Dendritic cell treated with granulocyte-macrophage colony-stimulating factor and Interleukin-4, amounts not matched to agents 40 ng/mL and 50 ng/mL, for 4 days (primary cell): ENCODE measurements around the gene CIITA.

Source experiments
- H3K27ac Mint-ChIP-seq: one replicate; pipeline ENCODE4 v1.8.0; 2022; ENCODE audit warnings: mild to moderate bottlenecking, mixed read lengths
- H3K27me3 Mint-ChIP-seq: one replicate; pipeline ENCODE4 v1.8.0; 2022; ENCODE audit warnings: mild to moderate bottlenecking, mixed read lengths
- H3K36me3 Mint-ChIP-seq: one replicate; pipeline ENCODE4 v1.8.0; 2022; ENCODE audit warnings: low read depth, mixed read lengths
- H3K4me1 Mint-ChIP-seq: one replicate; pipeline ENCODE4 v1.8.0; 2022; ENCODE audit warnings: low read depth, mixed read lengths
- H3K4me3 Mint-ChIP-seq: one replicate; pipeline ENCODE4 v1.8.0; 2022; ENCODE audit warnings: mild to moderate bottlenecking, moderate library complexity, mixed read lengths
- H3K9me3 Mint-ChIP-seq: one replicate; pipeline ENCODE4 v1.8.0; 2022; ENCODE audit warnings: mixed read lengths
- intact Hi-C: fragments of 100-400 bp; cut with micrococcal nuclease; formaldehyde crosslinking; loops from one replicate; pipeline ENCODE4 v1.15.0; 2022

CIITA gene

DNA sequence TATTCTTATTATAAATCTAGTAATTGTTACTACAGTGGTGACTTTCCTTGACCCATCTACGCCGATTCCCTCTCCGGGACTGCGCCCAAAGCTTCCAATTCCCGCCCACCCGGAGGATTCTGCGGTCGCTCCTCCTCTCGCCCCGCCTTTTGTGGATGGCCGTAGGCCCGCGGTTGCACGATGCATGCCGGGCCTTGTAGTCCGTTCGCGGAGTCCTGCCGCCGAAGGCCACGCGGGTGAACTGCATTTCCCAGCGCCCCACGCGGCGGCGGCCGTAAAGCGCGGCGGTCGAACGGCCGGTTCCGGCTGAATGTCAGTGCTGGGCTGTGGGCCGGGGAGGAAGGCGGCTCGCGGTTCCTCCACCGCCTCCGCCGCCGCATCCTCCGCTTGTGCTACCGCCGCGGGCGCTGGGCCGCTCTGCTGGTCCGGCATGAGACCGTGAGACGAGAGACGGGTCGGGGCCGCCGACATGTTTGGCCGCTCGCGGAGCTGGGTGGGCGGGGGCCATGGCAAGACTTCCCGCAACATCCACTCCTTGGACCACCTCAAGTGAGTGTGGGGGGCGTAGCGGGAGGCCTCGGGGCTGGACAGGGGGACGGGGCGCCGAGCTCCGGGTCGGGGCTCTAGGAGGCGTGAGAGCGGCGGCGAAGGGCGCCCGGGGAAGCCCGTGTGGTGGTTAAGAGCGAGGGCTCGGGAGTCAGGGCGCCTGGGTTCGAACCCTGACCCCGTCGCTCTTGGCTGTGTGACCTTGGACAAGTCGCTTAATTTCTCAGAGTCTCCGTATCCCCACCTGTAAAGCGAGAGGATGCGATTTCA, 67.5 kb downstream of the CIITA start, which contains the start of gene CLEC16A:
CLEC16A (plus strand) TSS at position 316 of the 816 bp plus-strand sequence; CDS start at position 470, 154 bp downstream.
- intact Hi-C loops = no loop called here
- H3K27ac Mint-ChIP-seq = peak within 1 kb of the TSS; percentile 93
- H3K4me1 Mint-ChIP-seq = peaks cover 74% of the 10 kb centered on the region
- peak within 1 kb of the TSS; percentile 96 for H3K4me3 Mint-ChIP-seq
- no peaks in the 10 kb centered on the region for H3K27me3 Mint-ChIP-seq
- no peaks in the 10 kb centered on the region for H3K9me3 Mint-ChIP-seq
- peaks cover 36% of the 10 kb centered on the region for H3K36me3 Mint-ChIP-seq

DNA sequence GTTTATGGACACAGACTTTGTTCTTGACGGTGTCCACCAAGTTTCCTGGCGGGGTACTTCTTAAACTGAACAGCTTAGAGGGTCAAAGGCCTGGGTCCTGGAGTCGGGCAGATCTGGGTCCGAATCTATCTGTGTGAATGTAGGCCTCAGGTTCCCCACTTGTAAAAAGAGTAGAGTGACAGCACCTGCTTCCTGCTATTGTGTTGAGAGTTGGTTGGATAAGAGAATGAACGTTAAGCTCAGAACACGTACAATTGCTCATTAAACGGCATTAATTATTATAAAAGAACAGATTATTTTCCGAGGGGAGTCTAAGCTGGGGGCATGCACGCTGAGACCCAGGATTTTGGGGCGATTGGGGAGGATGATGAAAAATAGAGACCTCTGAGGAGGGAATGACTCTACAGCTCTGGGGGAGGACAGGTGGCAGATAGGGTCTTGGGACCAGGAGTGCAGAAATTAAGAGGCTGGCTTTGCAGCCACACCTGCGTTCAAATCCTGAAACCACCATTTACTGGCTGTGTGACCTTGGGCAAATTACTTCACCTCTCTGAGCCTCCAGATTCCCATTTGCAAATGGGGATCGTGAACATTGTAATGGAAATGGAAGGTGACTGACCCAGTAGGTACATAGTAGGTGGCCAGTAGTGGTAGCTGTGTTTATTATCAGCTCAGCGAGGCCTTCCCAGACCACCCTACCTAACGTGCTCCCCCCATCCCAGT, 68.2 kb downstream of the CIITA start:
- Mint-ChIP-seq H3K9me3 (no peaks in the 10 kb centered on the region), H3K27me3 (no peaks in the 10 kb centered on the region), H3K4me1 (peaks cover 74% of the 10 kb centered on the region), H3K36me3 (peaks cover 35% of the 10 kb centered on the region), H3K27ac (peak overlapping the region; percentile 93), H3K4me3 (peak overlapping the region; percentile 96)
- intact Hi-C loops = no loop called here

DNA sequence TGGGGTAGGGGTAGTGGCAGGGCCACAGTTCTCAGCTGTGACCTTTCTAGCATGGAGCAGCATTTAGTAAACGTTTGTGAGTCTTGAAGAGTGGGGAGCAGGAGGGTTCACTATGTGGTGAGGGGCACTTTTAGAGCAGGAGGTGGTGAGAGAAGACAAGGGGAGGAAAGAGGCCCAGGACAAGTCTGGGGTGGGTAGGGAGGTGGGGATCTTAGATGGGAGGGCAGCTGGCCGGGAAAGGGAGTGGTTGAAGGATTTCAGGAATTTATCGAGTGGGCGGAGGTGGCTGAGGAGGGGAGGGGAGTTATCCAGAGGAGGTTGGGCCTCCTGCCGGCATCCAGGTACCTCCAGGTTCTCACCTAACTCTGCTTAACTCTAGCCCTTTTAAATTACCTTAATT, 69.3 kb downstream of the CIITA start:
- H3K27ac Mint-ChIP-seq = peak overlapping the region; percentile 35
- peaks cover 34% of the 10 kb centered on the region for H3K36me3 Mint-ChIP-seq
- peaks cover 68% of the 10 kb centered on the region for H3K4me1 Mint-ChIP-seq
- peak overlapping the region; percentile 18 for H3K4me3 Mint-ChIP-seq
- H3K27me3 Mint-ChIP-seq = no peaks in the 10 kb centered on the region
- no peaks in the 10 kb centered on the region for H3K9me3 Mint-ChIP-seq
- intact Hi-C loops = no loop called here

DNA sequence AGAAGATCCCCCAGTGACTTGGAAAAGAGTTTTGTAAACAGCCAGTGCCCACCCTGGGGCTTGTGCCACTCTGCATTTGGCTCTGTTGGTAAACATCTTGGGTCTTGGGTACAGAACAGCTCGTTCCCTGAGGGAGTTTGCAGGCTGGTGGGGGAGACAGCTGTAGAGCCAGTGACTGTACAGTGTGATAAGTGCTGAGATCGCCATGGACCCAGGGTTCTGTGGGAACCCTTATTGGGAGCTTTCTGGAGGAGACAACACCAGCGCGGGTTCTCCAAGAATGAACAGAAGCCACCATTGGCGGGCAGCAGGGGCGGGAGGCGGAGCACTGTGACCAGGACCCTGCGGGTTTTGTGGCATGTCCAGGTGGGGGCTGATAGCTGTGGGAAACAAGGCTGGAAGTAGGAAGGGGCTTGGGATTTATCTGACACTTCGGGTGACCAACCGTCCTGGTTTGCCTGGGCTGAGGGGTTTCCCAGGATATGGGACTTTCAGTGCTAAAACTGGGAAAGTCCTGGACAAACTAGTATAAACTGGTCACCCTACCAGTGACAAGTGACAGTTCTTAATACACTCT, 70.3 kb downstream of the CIITA start:
- H3K9me3 Mint-ChIP-seq = no peaks in the 10 kb centered on the region
- peaks cover 64% of the 10 kb centered on the region for H3K4me1 Mint-ChIP-seq
- no peaks in the 10 kb centered on the region for H3K27me3 Mint-ChIP-seq
- intact Hi-C loops = no loop called here
- peak overlapping the region; percentile 37 for H3K27ac Mint-ChIP-seq
- H3K36me3 Mint-ChIP-seq = peaks cover 29% of the 10 kb centered on the region
- no peak overlapping the region for H3K4me3 Mint-ChIP-seq

DNA sequence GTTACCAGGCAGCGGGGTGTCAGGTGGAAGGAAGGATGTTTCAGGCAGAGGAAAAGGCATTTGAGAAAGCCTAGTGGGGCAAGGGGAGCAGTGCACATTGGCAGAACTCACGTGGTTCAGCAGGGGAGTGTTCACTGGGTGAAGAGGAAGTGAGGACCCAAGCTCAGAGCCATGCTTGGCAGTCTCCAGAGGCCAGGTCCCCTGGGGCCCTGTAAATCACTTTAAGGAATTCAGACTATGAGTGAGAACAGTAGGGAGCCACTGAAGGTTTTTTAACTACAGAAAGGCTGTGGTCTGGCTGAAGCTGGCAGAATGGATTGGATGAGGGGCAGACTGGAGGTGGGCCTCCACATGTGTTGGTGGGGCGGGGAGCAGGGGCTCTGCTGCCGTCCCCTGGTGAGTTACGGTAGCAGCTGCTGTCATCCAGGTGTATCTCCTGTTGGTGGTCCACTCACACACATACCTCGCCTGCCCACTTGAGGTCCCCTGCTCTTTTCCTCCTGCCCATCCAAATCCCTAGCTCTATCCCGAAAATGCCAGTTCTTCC, 72.5 kb downstream of the CIITA start:
- Mint-ChIP-seq H3K36me3 (peaks cover 26% of the 10 kb centered on the region), H3K4me1 (peaks cover 61% of the 10 kb centered on the region), H3K27ac (peak overlapping the region; percentile 58), H3K4me3 (no peak overlapping the region), H3K27me3 (no peaks in the 10 kb centered on the region), H3K9me3 (no peaks in the 10 kb centered on the region)
- intact Hi-C loops = no loop called here

DNA sequence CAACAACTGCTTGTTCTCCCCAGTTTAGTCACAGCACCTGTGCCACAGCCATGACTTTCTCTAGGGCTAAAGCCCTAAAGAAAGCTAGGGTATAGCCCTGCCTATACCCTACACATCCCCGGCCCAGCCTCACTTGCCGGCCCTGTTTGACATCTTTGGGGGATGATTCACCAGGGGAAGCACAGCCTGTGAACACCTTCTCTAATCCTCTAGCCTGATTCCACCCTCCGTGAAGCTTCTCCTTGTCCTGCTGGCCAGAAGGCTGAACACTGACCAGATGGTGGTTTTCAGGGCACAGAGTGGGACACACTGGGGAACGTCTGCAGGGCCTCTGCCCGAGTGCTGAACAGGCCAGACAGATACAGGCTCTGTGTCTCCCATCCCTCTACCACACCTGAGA, 73.4 kb downstream of the CIITA start:
- Mint-ChIP-seq H3K4me1 (peaks cover 61% of the 10 kb centered on the region), H3K9me3 (no peaks in the 10 kb centered on the region), H3K4me3 (no peak overlapping the region), H3K27ac (peak overlapping the region; percentile 58), H3K36me3 (peaks cover 20% of the 10 kb centered on the region), H3K27me3 (no peaks in the 10 kb centered on the region)
- intact Hi-C loops = no loop called here

DNA sequence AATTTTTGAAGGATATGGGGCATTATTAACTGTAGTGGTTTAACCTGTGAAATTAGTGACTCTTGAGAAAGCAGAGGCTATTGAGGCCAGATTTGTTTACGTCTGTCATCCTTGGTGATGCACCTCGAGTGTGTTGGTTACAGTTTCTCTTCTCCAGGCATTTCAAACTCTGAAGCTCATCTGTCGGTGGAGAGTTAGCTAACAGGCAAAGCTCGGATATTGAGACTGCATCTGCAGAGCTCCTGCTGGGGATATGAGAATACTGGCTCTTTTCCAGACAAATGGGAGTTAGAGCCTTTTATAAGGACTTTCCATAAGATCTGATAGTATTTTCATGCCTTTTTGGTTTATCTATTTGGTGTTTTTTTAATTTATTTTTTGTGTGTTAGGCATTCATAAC, 74.0 kb downstream of the CIITA start:
- Mint-ChIP-seq H3K4me3 (no peak overlapping the region), H3K36me3 (peaks cover 20% of the 10 kb centered on the region), H3K27ac (no peak overlapping the region), H3K9me3 (no peaks in the 10 kb centered on the region), H3K27me3 (no peaks in the 10 kb centered on the region), H3K4me1 (peaks cover 61% of the 10 kb centered on the region)
- intact Hi-C loops = no loop called here

DNA sequence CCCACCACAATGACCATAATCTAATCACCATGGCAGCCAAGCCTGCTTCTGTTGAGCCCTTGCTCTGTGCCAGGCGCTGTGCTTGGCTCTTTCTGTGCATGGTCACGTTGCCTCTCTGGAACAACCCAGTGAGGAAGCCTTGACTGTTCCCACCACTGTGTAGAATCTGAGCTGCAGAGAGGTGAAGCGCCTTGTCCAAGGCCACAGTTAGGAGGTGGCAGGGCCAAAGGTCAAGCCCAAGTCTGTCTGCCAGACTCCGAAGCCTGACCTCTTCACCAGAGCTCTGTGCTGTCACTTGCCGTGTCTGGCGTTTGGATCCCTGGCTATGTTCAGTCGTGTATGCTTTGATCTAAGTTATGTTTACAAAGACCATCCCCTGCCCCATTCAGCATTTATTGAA, 77.9 kb downstream of the CIITA start:
- H3K27ac Mint-ChIP-seq = no peak overlapping the region
- H3K36me3 Mint-ChIP-seq = peaks cover 34% of the 10 kb centered on the region
- no peaks in the 10 kb centered on the region for H3K9me3 Mint-ChIP-seq
- no peak overlapping the region for H3K4me3 Mint-ChIP-seq
- H3K27me3 Mint-ChIP-seq = no peaks in the 10 kb centered on the region
- intact Hi-C loops = no loop called here
- peaks cover 50% of the 10 kb centered on the region for H3K4me1 Mint-ChIP-seq

DNA sequence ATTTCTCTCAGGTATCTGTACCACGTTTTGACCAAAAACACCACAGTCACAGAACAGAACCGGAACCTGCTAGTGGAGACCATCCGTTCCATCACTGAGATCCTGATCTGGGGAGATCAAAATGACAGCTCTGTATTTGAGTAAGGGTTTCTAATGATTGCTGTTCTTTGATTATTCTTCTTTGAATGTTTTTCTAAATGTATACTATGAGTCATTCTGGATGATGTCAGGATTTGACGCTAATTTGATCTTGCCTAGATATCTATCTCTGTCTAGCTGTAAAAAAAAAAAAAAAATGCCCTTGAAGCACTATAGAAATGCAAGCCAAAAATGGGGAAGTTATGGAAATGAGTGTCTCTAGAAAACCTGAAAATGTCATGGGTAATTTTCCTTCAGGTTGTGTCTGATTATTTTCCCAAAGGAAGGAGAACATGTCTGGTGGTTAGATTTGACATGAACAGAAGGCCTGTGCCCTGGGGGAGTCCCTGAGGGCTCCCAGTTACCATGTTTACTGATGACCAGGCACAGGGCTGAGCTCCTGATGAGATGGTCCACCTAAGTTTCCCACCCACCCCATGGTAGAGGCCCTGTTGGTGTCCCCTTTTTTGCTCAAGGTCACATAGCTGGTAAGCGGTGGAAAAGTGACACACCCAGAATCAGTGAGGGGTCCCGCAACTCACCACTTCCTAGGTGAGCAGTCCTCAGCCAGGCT, 80.9 kb downstream of the CIITA start:
- Mint-ChIP-seq H3K27me3 (no peaks in the 10 kb centered on the region), H3K4me1 (peaks cover 42% of the 10 kb centered on the region), H3K9me3 (no peaks in the 10 kb centered on the region), H3K36me3 (peaks cover 56% of the 10 kb centered on the region), H3K4me3 (no peak overlapping the region), H3K27ac (peak overlapping the region; percentile 40)
- intact Hi-C loops = no loop called here

DNA sequence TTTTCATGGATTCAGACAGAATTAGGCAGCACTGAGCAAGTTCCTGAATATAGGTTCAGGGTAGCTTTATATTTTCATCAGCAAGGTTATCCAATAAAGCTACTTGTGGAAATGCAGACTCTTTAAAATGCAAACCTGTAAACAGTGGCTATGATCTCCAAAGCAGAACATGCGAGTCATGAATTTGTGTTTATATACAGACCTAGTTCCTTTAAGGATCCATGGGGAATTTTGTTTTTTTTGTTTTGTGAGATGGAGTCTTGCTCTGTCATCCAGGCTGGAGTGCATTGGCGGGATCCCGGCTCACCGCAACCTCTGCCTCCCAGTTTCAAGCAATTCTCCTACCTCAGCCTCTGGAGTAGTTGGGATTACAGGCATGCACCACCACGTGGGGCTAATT, 82.2 kb downstream of the CIITA start:
- Mint-ChIP-seq H3K27ac (no peak overlapping the region), H3K27me3 (no peaks in the 10 kb centered on the region), H3K36me3 (peaks cover 68% of the 10 kb centered on the region), H3K4me1 (peaks cover 44% of the 10 kb centered on the region), H3K9me3 (no peaks in the 10 kb centered on the region), H3K4me3 (no peak overlapping the region)
- intact Hi-C loops = no loop called here

DNA sequence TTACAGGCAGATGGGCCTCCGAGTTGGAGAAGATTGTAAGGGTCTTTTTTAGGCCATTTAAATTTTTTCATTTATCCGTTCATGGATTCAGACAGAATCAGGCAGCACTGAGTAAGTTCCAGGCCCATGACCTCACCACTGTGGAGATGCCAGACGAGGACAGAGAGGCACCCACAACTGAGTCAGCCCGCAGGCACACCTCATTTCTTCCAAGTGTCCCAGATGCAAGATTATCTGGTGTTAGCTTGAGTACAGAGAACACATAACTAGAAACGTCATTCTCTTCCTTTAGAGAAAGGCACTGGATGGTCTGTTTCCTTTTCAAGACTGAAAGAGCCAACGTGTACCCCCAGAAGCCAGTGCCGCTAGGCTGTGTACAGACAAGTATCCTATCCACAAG, 84.2 kb downstream of the CIITA start:
- Mint-ChIP-seq H3K9me3 (no peaks in the 10 kb centered on the region), H3K27me3 (no peaks in the 10 kb centered on the region), H3K4me3 (no peak overlapping the region), H3K4me1 (peaks cover 39% of the 10 kb centered on the region), H3K36me3 (peaks cover 89% of the 10 kb centered on the region), H3K27ac (no peak overlapping the region)
- intact Hi-C loops = loop anchor here (5.0 to 10.0 kb wide), 3 partner anchors 394 to 761 kb away; no protein-coding TSS in a partner anchor

DNA sequence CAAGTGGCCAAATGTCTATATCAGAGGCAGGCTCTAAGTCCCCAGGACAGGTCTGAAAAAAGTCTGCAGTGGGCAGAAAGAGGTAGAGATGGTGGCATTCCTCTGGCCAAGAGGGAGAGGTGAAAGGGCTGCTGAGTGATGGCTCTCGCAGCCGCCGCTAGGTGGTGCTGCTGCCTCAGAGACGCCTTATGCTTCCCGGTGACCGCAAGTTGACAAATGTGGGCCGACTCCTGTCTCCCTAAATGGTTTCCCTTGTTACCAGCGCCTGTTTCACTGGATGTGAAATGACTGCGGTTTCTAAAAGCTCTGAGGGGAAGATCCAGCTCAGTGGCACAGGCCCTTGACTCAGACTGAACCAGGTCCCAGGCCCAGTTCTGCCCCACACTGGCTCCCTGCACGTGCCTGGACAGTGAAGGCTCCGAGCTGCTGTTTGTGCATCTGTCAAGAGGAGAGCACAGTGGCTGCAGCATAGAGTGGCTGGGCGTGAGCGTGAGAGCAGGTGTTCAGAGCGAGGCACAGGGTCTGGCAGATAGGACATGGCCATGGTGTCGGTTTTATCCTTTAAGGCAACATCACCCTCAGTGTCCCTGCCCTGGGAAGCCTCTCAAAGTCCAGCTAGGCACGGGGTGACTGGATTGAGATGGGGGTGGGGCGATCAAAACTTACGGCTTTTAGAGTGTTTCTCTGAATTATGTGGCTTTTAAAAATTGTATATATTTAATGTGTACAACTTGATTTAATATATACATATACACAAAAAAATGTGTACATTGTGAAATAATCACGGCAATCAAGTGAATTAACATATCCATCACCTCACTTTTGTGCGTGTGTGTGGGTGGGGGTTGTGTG, 87.3 kb downstream of the CIITA start:
- Mint-ChIP-seq H3K4me1 (peaks cover 53% of the 10 kb centered on the region), H3K36me3 (peaks cover 78% of the 10 kb centered on the region), H3K27ac (peak overlapping the region; percentile 73), H3K9me3 (no peaks in the 10 kb centered on the region), H3K27me3 (no peaks in the 10 kb centered on the region), H3K4me3 (no peak overlapping the region)
- intact Hi-C loops = loop anchor here (5.0 to 10.0 kb wide), 3 partner anchors 391 to 758 kb away; no protein-coding TSS in a partner anchor
